Liver (tissue), 9 donors: ENCODE data around the gene SEC11C. TPM values are rescaled to one million over a fixed set of nuclear protein-coding genes. Genes with fewer than 3 reads are reported as not detected.

Source experiments
- DNase-seq: peaks from one replicate; pipeline ENCODE4 v3.0.0-alpha.2; 2017; ENCODE audit warnings: low spot score
- H3K27ac ChIP-seq, 2 donors: one replicate each; pipeline ENCODE4 v1.7.0; 2013; ENCODE audit warnings: inconsistent platforms in 2 of 2, low read length in 2 of 2, control low read depth in 1 of 2, low read depth in 1 of 2, mild to moderate bottlenecking in 1 of 2
- H3K27me3 ChIP-seq, 4 donors: one replicate each; pipeline versions ENCODE4 v1.6.1 to v1.7.0; 2013; ENCODE audit warnings: low read length in 3 of 4, inconsistent platforms in 1 of 4, mild to moderate bottlenecking in 1 of 4, moderate library complexity in 1 of 4; ENCODE audit not compliant: control insufficient read depth in 4 of 4, insufficient read depth in 4 of 4
- H3K36me3 ChIP-seq, 4 donors: one replicate each; pipeline versions ENCODE4 v1.6.1 to v1.7.0; 2013; ENCODE audit warnings: low read length in 3 of 4, mild to moderate bottlenecking in 3 of 4, low read depth in 1 of 4, moderate library complexity in 1 of 4; ENCODE audit not compliant: control insufficient read depth in 4 of 4, insufficient read depth in 3 of 4
- H3K4me1 ChIP-seq, 4 donors: one replicate each; pipeline versions ENCODE4 v1.6.1 to v1.7.0; 2013; ENCODE audit warnings: low read length in 3 of 4, mild to moderate bottlenecking in 3 of 4, moderate library complexity in 1 of 4; ENCODE audit not compliant: control insufficient read depth in 4 of 4, insufficient read depth in 4 of 4
- H3K4me3 ChIP-seq, 3 donors: one replicate each; pipeline versions ENCODE4 v1.6.1 to v1.7.0; 2013; ENCODE audit warnings: low read length in 3 of 3, control low read depth in 1 of 3, low read depth in 1 of 3, mild to moderate bottlenecking in 1 of 3
- H3K9ac ChIP-seq, 2 donors: one replicate each; pipeline ENCODE4 v1.7.0; 2013; ENCODE audit warnings: low read length in 2 of 2, mild to moderate bottlenecking in 2 of 2, moderate library complexity in 2 of 2, control low read depth in 1 of 2, low read depth in 1 of 2
- H3K9me3 ChIP-seq, 4 donors: one replicate each; pipeline versions ENCODE4 v1.6.1 to v1.7.0; 2013; ENCODE audit warnings: low read length in 3 of 4; ENCODE audit not compliant: control insufficient read depth in 4 of 4
- EGR1 ChIP-seq, 2 donors: IDR thresholded peaks; 2 replicates each; pipeline ENCODE4 v1.6.1; 2016 to 2018; ENCODE audit warnings: antibody characterized with exemption in 2 of 2, low read depth in 2 of 2
- FOXA1 ChIP-seq: IDR thresholded peaks from 2 replicates; pipeline ENCODE4 v1.6.1; 2016; ENCODE audit warnings: antibody characterized with exemption
- FOXA2 ChIP-seq: IDR thresholded peaks from 2 replicates; pipeline ENCODE4 v1.6.1; 2016; ENCODE audit warnings: antibody characterized with exemption
- GABPA ChIP-seq, 2 donors: IDR thresholded peaks in 1 of 2; conservative IDR thresholded peaks in 1 of 2; 2 replicates each; pipeline ENCODE4 v1.6.1; 2016; ENCODE audit warnings: antibody characterized with exemption in 2 of 2, mild to moderate bottlenecking in 1 of 2, moderate library complexity in 1 of 2
- HNF4A ChIP-seq, 2 donors: conservative IDR thresholded peaks; 2 replicates each; pipeline ENCODE4 v1.6.1; 2016; ENCODE audit warnings: antibody characterized with exemption in 2 of 2, mild to moderate bottlenecking in 2 of 2
- HNF4G ChIP-seq: IDR thresholded peaks from 2 replicates; pipeline ENCODE4 v1.6.1; 2016; ENCODE audit warnings: antibody characterized with exemption
- NR2F2 ChIP-seq: IDR thresholded peaks from 2 replicates; pipeline ENCODE4 v1.6.1; 2016; ENCODE audit warnings: antibody characterized with exemption
- RAD21 ChIP-seq, 2 donors: IDR thresholded peaks; 2 replicates each; pipeline ENCODE4 v1.6.1; 2016; ENCODE audit warnings: antibody characterized with exemption in 2 of 2, mild to moderate bottlenecking in 2 of 2
- RXRA ChIP-seq, 2 donors: IDR thresholded peaks; 2 replicates each; pipeline ENCODE4 v1.6.1; 2017 to 2018; ENCODE audit warnings: antibody characterized with exemption in 2 of 2, mild to moderate bottlenecking in 1 of 2
- SP1 ChIP-seq: IDR thresholded peaks from 2 replicates; pipeline ENCODE4 v1.6.1; 2018; ENCODE audit warnings: antibody characterized with exemption, mild to moderate bottlenecking
- TAF1 ChIP-seq: conservative IDR thresholded peaks from 2 replicates; pipeline ENCODE4 v1.6.1; 2016; ENCODE audit warnings: antibody characterized with exemption, mild to moderate bottlenecking
- YY1 ChIP-seq: IDR thresholded peaks from 2 replicates; pipeline ENCODE4 v1.6.1; 2016; ENCODE audit warnings: antibody characterized with exemption, mild to moderate bottlenecking
- WGBS: extraction: QIAGEN DNeasy Blood & Tissue Kit; methylation state at CpG from one replicate; pipeline ENCODE4 v1.1.7; 2013; 5-methylcytosine and 5-hydroxymethylcytosine counted together
- polyA plus RNA-seq, 2 donors: library from polyadenylated mRNA; stranded (reverse) in 1 of 2; unstranded in 1 of 2; fragments of 200-250 nt in 1 of 2; fragments of >200 nt in 1 of 2; fragmentation: Nextera tagmentation in 1 of 2; extraction: Ambion mirVana in 1 of 2; gene quantifications; one replicate each; pipeline versions ENCODE4 v1.2.1 to v1.2.3, GENCODE V29; 2013 to 2015
- total RNA-seq, 2 donors: library from RNA; depleted of rRNA; stranded (reverse); fragments of >200 nt; gene quantifications; one replicate each; pipeline ENCODE4 v1.2.3, GENCODE V29; 2014
- TF ChIP-seq, protein P1 (sequence below): IDR thresholded peaks from 2 replicates; pipeline ENCODE4 v1.6.1; 2016; ENCODE audit warnings: antibody characterized with exemption, mild to moderate bottlenecking
- TF ChIP-seq, protein P2 (sequence below): IDR thresholded peaks from 2 replicates; pipeline ENCODE4 v1.6.1; 2016; ENCODE audit warnings: antibody characterized with exemption
- TF ChIP-seq, protein P3 (sequence below): IDR thresholded peaks from 2 replicates; pipeline ENCODE4 v1.6.1; 2016; ENCODE audit warnings: antibody characterized with exemption
- TF ChIP-seq, protein P4 (sequence below): fragments of 150-350 bp; IDR thresholded peaks from 2 replicates; pipeline ENCODE4 v1.5.1; 2017; ENCODE audit warnings: improper control_type of control experiment, low read depth, low read length; ENCODE audit not compliant: missing input control
- TF ChIP-seq, protein P5 (sequence below): IDR thresholded peaks from 2 replicates; pipeline ENCODE4 v1.6.1; 2016; ENCODE audit warnings: antibody characterized with exemption
- donor health status: healthy.
- donor health status: healthy.
- donor health status: healthy.
- donor health status: healthy.
- donor health status: healthy.

Gene SEC11C
- total and polyA plus RNA-seq, 4 donors, result 106 to 206 (median 156) TPM

DNA sequence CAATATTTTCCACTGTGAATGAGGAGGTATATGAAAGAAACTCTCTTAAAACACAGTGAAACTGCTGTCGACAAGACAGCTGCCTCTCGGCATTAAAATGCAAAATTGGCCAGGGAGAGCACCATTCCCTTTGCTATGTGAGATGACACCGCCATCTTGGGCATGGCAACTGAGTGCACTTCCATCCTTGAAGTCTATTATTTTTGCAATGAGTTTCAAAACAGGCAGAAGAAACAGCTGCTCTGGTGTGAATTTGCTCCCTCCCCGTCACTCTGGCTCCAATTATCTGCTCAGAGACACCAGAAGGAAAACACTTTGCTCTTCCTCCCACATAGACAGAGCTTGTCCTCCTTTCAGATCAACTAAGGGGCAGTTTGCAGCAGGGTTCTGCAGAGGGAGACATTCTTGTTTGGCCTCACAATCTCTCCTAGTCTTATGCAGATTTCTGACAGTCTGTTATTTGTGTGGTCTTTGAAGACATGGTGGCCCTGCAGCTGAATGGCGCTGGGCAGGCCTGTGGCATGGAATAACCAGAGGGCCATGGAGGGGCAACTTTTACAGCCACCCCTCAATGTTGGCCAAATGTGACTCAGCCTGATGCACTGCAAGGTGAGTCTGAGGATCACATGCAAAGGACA, 48.6 kb upstream of the SEC11C start (continued):
- TF ChIP-seq, protein P1, sequence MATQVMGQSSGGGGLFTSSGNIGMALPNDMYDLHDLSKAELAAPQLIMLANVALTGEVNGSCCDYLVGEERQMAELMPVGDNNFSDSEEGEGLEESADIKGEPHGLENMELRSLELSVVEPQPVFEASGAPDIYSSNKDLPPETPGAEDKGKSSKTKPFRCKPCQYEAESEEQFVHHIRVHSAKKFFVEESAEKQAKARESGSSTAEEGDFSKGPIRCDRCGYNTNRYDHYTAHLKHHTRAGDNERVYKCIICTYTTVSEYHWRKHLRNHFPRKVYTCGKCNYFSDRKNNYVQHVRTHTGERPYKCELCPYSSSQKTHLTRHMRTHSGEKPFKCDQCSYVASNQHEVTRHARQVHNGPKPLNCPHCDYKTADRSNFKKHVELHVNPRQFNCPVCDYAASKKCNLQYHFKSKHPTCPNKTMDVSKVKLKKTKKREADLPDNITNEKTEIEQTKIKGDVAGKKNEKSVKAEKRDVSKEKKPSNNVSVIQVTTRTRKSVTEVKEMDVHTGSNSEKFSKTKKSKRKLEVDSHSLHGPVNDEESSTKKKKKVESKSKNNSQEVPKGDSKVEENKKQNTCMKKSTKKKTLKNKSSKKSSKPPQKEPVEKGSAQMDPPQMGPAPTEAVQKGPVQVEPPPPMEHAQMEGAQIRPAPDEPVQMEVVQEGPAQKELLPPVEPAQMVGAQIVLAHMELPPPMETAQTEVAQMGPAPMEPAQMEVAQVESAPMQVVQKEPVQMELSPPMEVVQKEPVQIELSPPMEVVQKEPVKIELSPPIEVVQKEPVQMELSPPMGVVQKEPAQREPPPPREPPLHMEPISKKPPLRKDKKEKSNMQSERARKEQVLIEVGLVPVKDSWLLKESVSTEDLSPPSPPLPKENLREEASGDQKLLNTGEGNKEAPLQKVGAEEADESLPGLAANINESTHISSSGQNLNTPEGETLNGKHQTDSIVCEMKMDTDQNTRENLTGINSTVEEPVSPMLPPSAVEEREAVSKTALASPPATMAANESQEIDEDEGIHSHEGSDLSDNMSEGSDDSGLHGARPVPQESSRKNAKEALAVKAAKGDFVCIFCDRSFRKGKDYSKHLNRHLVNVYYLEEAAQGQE, result no peak
- TF ChIP-seq RXRA (IDR thresholded peaks at IDR 0.05), result no peak
- no peak for TF ChIP-seq TAF1
- TF ChIP-seq FOXA2, result no peak

DNA sequence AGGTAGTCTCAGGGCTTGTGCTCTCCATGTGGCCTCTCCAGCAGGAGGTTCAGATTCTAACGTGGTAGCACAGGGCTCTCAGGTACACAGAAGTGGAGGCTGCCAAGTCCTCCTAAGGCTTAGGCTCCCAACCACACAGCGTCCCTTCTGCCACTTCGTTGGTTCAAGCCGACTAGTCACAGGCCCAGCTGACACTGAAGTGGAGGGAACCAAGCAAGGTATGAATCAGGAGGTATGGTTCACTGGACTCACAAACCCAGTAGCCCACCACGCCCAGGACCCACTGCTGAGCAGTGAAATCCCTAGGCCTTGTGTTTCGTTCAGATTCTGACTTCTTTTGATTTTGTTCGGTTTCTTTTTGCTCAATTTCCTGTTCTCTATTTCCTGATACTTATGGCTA, 46.0 kb upstream of the SEC11C start:
- Histone ChIP-seq H3K4me1 (no peaks in the 10 kb centered on the region), H3K4me3 (no peak overlapping the region), H3K27me3 (no peaks in the 10 kb centered on the region), H3K27ac (no peak overlapping the region), H3K9ac (no peak overlapping the region), H3K36me3 (no peaks in the 10 kb centered on the region), H3K9me3 (no peaks in the 10 kb centered on the region)
- no peak for TF ChIP-seq NR2F2
- no peak for TF ChIP-seq HNF4G
- no peak for TF ChIP-seq HNF4A (conservative IDR thresholded peaks at IDR 0.05)
- TF ChIP-seq, protein P2, sequence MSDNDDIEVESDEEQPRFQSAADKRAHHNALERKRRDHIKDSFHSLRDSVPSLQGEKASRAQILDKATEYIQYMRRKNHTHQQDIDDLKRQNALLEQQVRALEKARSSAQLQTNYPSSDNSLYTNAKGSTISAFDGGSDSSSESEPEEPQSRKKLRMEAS, result no peak
- TF ChIP-seq EGR1 (IDR thresholded peaks at IDR 0.05; ENCODE audit: low read depth in 2 of 2), result no peak
- TF ChIP-seq FOXA2, result no peak
- TF ChIP-seq, protein P3, sequence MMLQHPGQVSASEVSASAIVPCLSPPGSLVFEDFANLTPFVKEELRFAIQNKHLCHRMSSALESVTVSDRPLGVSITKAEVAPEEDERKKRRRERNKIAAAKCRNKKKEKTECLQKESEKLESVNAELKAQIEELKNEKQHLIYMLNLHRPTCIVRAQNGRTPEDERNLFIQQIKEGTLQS, result no peak
- TF ChIP-seq, protein P1, result no peak
- TF ChIP-seq YY1, result no peak
- TF ChIP-seq, protein P4, sequence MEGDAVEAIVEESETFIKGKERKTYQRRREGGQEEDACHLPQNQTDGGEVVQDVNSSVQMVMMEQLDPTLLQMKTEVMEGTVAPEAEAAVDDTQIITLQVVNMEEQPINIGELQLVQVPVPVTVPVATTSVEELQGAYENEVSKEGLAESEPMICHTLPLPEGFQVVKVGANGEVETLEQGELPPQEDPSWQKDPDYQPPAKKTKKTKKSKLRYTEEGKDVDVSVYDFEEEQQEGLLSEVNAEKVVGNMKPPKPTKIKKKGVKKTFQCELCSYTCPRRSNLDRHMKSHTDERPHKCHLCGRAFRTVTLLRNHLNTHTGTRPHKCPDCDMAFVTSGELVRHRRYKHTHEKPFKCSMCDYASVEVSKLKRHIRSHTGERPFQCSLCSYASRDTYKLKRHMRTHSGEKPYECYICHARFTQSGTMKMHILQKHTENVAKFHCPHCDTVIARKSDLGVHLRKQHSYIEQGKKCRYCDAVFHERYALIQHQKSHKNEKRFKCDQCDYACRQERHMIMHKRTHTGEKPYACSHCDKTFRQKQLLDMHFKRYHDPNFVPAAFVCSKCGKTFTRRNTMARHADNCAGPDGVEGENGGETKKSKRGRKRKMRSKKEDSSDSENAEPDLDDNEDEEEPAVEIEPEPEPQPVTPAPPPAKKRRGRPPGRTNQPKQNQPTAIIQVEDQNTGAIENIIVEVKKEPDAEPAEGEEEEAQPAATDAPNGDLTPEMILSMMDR, result no peak
- no peak for TF ChIP-seq TAF1
- no peak for TF ChIP-seq GABPA (IDR thresholded peaks at IDR 0.05 in 1 of 2, conservative IDR thresholded peaks at IDR 0.05 in 1 of 2)
- no peak for TF ChIP-seq SP1
- TF ChIP-seq, protein P5, sequence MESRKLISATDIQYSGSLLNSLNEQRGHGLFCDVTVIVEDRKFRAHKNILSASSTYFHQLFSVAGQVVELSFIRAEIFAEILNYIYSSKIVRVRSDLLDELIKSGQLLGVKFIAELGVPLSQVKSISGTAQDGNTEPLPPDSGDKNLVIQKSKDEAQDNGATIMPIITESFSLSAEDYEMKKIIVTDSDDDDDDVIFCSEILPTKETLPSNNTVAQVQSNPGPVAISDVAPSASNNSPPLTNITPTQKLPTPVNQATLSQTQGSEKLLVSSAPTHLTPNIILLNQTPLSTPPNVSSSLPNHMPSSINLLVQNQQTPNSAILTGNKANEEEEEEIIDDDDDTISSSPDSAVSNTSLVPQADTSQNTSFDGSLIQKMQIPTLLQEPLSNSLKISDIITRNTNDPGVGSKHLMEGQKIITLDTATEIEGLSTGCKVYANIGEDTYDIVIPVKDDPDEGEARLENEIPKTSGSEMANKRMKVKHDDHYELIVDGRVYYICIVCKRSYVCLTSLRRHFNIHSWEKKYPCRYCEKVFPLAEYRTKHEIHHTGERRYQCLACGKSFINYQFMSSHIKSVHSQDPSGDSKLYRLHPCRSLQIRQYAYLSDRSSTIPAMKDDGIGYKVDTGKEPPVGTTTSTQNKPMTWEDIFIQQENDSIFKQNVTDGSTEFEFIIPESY, result no peak
- no peak for TF ChIP-seq FOXA1
- TF ChIP-seq RAD21 (IDR thresholded peaks at IDR 0.05), result no peak
- 88% methylated on average over 7 of the region's 7 CpGs for WGBS
- DNase-seq, result no peak
